HFF-Myc (cell line): ENCODE measurements around the gene SPATA24.
"Not testable (repeated sequence)": the region's sequence is repeated elsewhere in the genome, so short reads cannot be mapped to it uniquely, and the experiment has no call there.

ENCODE experiments used
- DNase-seq: peaks from one replicate; pipeline ENCODE4 v3.0.0-alpha.2; 2011; ENCODE audit warnings: low read depth; ENCODE audit errors: extremely low read depth
- H3K4me3 ChIP-seq: replicated peaks from 2 replicates; pipeline ENCODE4 v1.5.1; 2011; ENCODE audit warnings: low read depth, mild to moderate bottlenecking, control low read depth, low read length
- CTCF ChIP-seq: IDR thresholded peaks from 2 replicates; pipeline ENCODE4 v1.5.1; 2012; ENCODE audit warnings: mild to moderate bottlenecking, low read depth, low read length, control low read depth; ENCODE audit errors: missing control alignments

Gene SPATA24

GRCh38 chr5:139410993-139411828 lies 7.3 kb upstream of the SPATA24 start:
- TF ChIP-seq CTCF, result no peak
- H3K4me3 ChIP-seq, result no peak overlapping the region
- no peak for DNase-seq

GRCh38 chr5:139410121-139410992 lies 6.5 kb upstream of the SPATA24 start:
- no peak for TF ChIP-seq CTCF
- DNase-seq, result no peak
- no peak overlapping the region for H3K4me3 ChIP-seq

- DNase-seq, H3K4me3 ChIP-seq: not testable (repeated sequence)
These were observed 5.2 kb upstream of the SPATA24 start for GRCh38 chr5:139409116-139409515.

GRCh38 chr5:139408191-139408590 lies 4.3 kb upstream of the SPATA24 start:
- TF ChIP-seq CTCF, result no peak
- H3K4me3 ChIP-seq, result no peak overlapping the region

GRCh38 chr5:139407517-139407916 lies 3.6 kb upstream of the SPATA24 start:
- no peak overlapping the region for H3K4me3 ChIP-seq

More at GRCh38 chr5:139408191-139408590, 4.3 kb upstream of the SPATA24 start:
- no peak for DNase-seq

GRCh38 chr5:139406963-139407362 lies 3.1 kb upstream of the SPATA24 start:
- TF ChIP-seq CTCF, result no peak
- no peak for DNase-seq
- no peak overlapping the region for H3K4me3 ChIP-seq

More at GRCh38 chr5:139407517-139407916, 3.6 kb upstream of the SPATA24 start:
- no peak for TF ChIP-seq CTCF
- DNase-seq, result no peak

- no peak for TF ChIP-seq CTCF
- no peak for DNase-seq
These were observed 573 bp upstream of the SPATA24 start for GRCh38 chr5:139404484-139404840.

More at GRCh38 chr5:139404484-139404840, 573 bp upstream of the SPATA24 start:
- H3K4me3 ChIP-seq, result peak overlapping the region; percentile 56
